ENCODE results near the gene LGALS7. TPM values are rescaled to one million over a fixed set of nuclear protein-coding genes. Genes with fewer than 3 reads are reported as not detected.

LGALS7 gene
- total and polyA plus RNA-seq, 2 of the 4 experiments (the other 2 are of a cell fraction): not detected

- no peak for TF ChIP-seq POLR2A (IDR thresholded peaks at IDR 0.05; ENCODE audit: low read depth, low read length)
- TF ChIP-seq RFX5 (IDR thresholded peaks at IDR 0.05; ENCODE audit: low read depth, low read length): no peak
- TF ChIP-seq MAZ (IDR thresholded peaks at IDR 0.05; ENCODE audit: borderline replicate concordance, low read depth, low read length): no peak
- TF ChIP-seq MAFK (IDR thresholded peaks at IDR 0.05; ENCODE audit: low read depth, low read length): no peak
- no peak for TF ChIP-seq RCOR1 (IDR thresholded peaks at IDR 0.05; ENCODE audit: insufficient replicate concordance, low read length)
- TF ChIP-seq RAD21 (IDR thresholded peaks at IDR 0.05; ENCODE audit: low read length): no peak
- TF ChIP-seq CHD1 (IDR thresholded peaks at IDR 0.05; ENCODE audit: low read depth, low read length): no peak
Measured at GRCh38 chr19:38723990-38724854, 49.1 kb downstream of the LGALS7 start (continued).

- H3K4me3 ChIP-seq (ENCODE audit: insufficient read depth, low read depth, low read length): no peak overlapping the region
- dilution Hi-C loops (cut with HindIII; ENCODE audit: low sequenced_read_pairs, unreplicated experiment): no loop called here
- no TSS peak for BruUV-seq (replicated peaks)
- H2BK15ac ChIP-seq (ENCODE audit: low read depth, low read length): no peak overlapping the region
- DNase-seq (no peak), ATAC-seq (ENCODE audit: low read depth) (no peak)
- no peak overlapping the region for H2BK20ac ChIP-seq (ENCODE audit: low read depth, low read length)
- H3K23ac ChIP-seq (ENCODE audit: low read depth, low read length): no peak overlapping the region
- no peak overlapping the region for H3K14ac ChIP-seq (replicated peaks; ENCODE audit: low read depth, low read length)
- H4K8ac ChIP-seq (ENCODE audit: low read depth in 2 of 2, low read length in 2 of 2): no peak overlapping the region
- WGBS, 2 experiments (ENCODE audit: extremely low coverage in 2 of 2, insufficient read length in 1 of 2): 86% methylated on average over 4 of the region's 11 CpGs; no CpG with 5 or more reads in 1 of the 2 experiments
- no peak overlapping the region for H3K9ac ChIP-seq (ENCODE audit: low read depth, low read length)
- no peak overlapping the region for H2AFZ ChIP-seq (replicated peaks; ENCODE audit: low read length, poor library complexity)
- H3K4me2 ChIP-seq (ENCODE audit: low read depth, low read length): no peak overlapping the region
- peaks cover 98% of the 10 kb centered on the region for H3K36me3 ChIP-seq (ENCODE audit: control insufficient read depth, insufficient read depth, low read length)
- ChIA-PET CTCF (no interaction called here), POLR2A (ENCODE audit: unreplicated experiment) (no interaction called here)
- TF ChIP-seq CTCF (conservative IDR thresholded peaks at IDR 0.05; ENCODE audit: low read depth, low read length) (no peak), MXI1 (IDR thresholded peaks at IDR 0.05; ENCODE audit: borderline replicate concordance, low read depth, low read length) (no peak), SMC3 (IDR thresholded peaks at IDR 0.05; ENCODE audit: low read depth, low read length) (no peak), POLR2A (IDR thresholded peaks at IDR 0.05; ENCODE audit: low read depth, low read length) (no peak), CHD1 (IDR thresholded peaks at IDR 0.05; ENCODE audit: low read depth, low read length) (no peak), MAZ (IDR thresholded peaks at IDR 0.05; ENCODE audit: borderline replicate concordance, low read depth, low read length) (no peak), RFX5 (IDR thresholded peaks at IDR 0.05; ENCODE audit: low read depth, low read length) (no peak), MAFK (IDR thresholded peaks at IDR 0.05; ENCODE audit: low read depth, low read length) (no peak)
- H2BK5ac ChIP-seq (ENCODE audit: low read depth, low read length, poor library complexity, severe bottlenecking): no peak overlapping the region
- H3K4me1 ChIP-seq (ENCODE audit: control insufficient read depth, insufficient read depth, low read length): peaks cover 7% of the 10 kb centered on the region; the same call in 1 of the 2 replicates
- H4K5ac ChIP-seq (ENCODE audit: low read depth, low read length): no peak overlapping the region
- H4K91ac ChIP-seq (ENCODE audit: insufficient read depth, low read depth, low read length): no peak overlapping the region
- no peak overlapping the region for H2AK5ac ChIP-seq (ENCODE audit: low read depth, low read length)
- H3K27me3 ChIP-seq (ENCODE audit: control insufficient read depth, insufficient read depth, low read length): no peaks in the 10 kb centered on the region
- H3K79me1 ChIP-seq (ENCODE audit: low read depth in 1 of 2, low read length in 2 of 2): peaks cover 40 to 69% of the 10 kb centered on the region in 2 experiments
- intact Hi-C loops (cut with micrococcal nuclease): no loop called here
- no peak overlapping the region for H3K18ac ChIP-seq (ENCODE audit: low read depth, low read length)
- no peaks in the 10 kb centered on the region for H3K9me3 ChIP-seq (ENCODE audit: control insufficient read depth, insufficient read depth, low read length)
- in situ Hi-C loops (cut with MboI; ENCODE audit: low sequenced_read_pairs): no loop called here
- no peak overlapping the region for H2AK9ac ChIP-seq (replicated peaks; ENCODE audit: low read depth, low read length, poor library complexity)
- H2BK120ac ChIP-seq (ENCODE audit: low read depth, low read length): no peak overlapping the region
- H3K4ac ChIP-seq (ENCODE audit: low read depth, low read length): no peak overlapping the region
- H3K56ac ChIP-seq (ENCODE audit: extremely low read depth, insufficient read depth, low read length): no peak overlapping the region
- H4K20me1 ChIP-seq (ENCODE audit: insufficient read depth, low read length): peaks cover 42% of the 10 kb centered on the region
- H3K27ac ChIP-seq (ENCODE audit: insufficient read depth, low read length): no peak overlapping the region
- peaks cover 7% of the 10 kb centered on the region; the same call in 1 of the 2 replicates for H3K9me1 ChIP-seq (ENCODE audit: insufficient read depth, low read length)
Measured at GRCh38 chr19:38723606-38723965, 49.7 kb downstream of the LGALS7 start.
